ENCODE data around the gene KLHL17.
"Not testable (repeated sequence)": the region's sequence is repeated elsewhere in the genome, so short reads cannot be mapped to it uniquely, and the experiment has no call there.

The KLHL17 gene

GRCh38 chr1:937521-937920 is 22.9 kb upstream of the KLHL17 start:
- no peak for ATAC-seq

- ATAC-seq: no peak
These were observed 22.2 kb upstream of the KLHL17 start for GRCh38 chr1:938088-938683.

- ATAC-seq: no peak
These were observed 21.5 kb upstream of the KLHL17 start for GRCh38 chr1:938711-939489.

GRCh38 chr1:939511-940106 is 20.8 kb upstream of the KLHL17 start:
- no peak for ATAC-seq

GRCh38 chr1:940107-941014 is 20.0 kb upstream of the KLHL17 start:
- ATAC-seq: peak; percentile 19 to 22

GRCh38 chr1:941015-941587 is 19.3 kb upstream of the KLHL17 start:
- ATAC-seq: peak in 1 of 2 donors; percentile 4

- ATAC-seq: peak; percentile 14 to 24
These were observed 18.6 kb upstream of the KLHL17 start for GRCh38 chr1:941588-942383.

GRCh38 chr1:942411-942821 is 18.0 kb upstream of the KLHL17 start:
- peak in 1 of 2 donors; percentile 14 for ATAC-seq

GRCh38 chr1:942864-943533 is 17.4 kb upstream of the KLHL17 start:
- no peak for ATAC-seq

- ATAC-seq: no peak
These were observed 16.6 kb upstream of the KLHL17 start for GRCh38 chr1:943545-944340.

- ATAC-seq: no peak
These were observed 15.8 kb upstream of the KLHL17 start for GRCh38 chr1:944341-945325.

- no peak for ATAC-seq
These were observed 14.5 kb upstream of the KLHL17 start for GRCh38 chr1:945688-946556.

- not testable (repeated sequence) for ATAC-seq
These were observed 13.6 kb upstream of the KLHL17 start for GRCh38 chr1:946811-947210.

- no peak for ATAC-seq
These were observed 12.4 kb upstream of the KLHL17 start for GRCh38 chr1:947958-948357.

- no peak for ATAC-seq
These were observed 10.1 kb upstream of the KLHL17 start for GRCh38 chr1:950268-950667.

GRCh38 chr1:950881-951280 is 9.5 kb upstream of the KLHL17 start:
- ATAC-seq: no peak

GRCh38 chr1:951364-951763 is 9.0 kb upstream of the KLHL17 start:
- no peak for ATAC-seq

GRCh38 chr1:952201-952600 is 8.2 kb upstream of the KLHL17 start:
- ATAC-seq: no peak

Data from activated CD4-positive, CD25-positive, alpha-beta regulatory T cell treated with anti-CD3 and anti-CD28 coated beads, Interleukin-2, amount 50 U/mL, for 24 hours (primary cell).